HG03442 (cell line): Measurements from ENCODE around the gene RGS8.

Experiments used
- ATAC-seq: cut with Tn5 transposase; IDR thresholded peaks from one replicate; pipeline ENCODE4 v1.9.1; 2021; ENCODE audit warnings: mild to moderate bottlenecking, moderate library complexity; ENCODE audit not compliant: unreplicated experiment

RGS8 gene

GRCh38 chr1:182684116-182684828 lies at the start of gene RGS8:
Gene RGS8 (minus strand): TSS chr1:182684587. CDS start chr1:182669649, 14,938 bp downstream.
- ATAC-seq, result no peak

GRCh38 chr1:182731852-182732575 lies 47.6 kb upstream of the RGS8 start:
- no peak for ATAC-seq

GRCh38 chr1:182726912-182727311 lies 42.5 kb upstream of the RGS8 start:
- ATAC-seq, result no peak

GRCh38 chr1:182725259-182726255 lies 41.2 kb upstream of the RGS8 start:
- no peak for ATAC-seq

- no peak for ATAC-seq
Measured at GRCh38 chr1:182724215-182724614, 39.8 kb upstream of the RGS8 start.

GRCh38 chr1:182723200-182723599 lies 38.8 kb upstream of the RGS8 start:
- no peak for ATAC-seq

- ATAC-seq, result no peak
Measured at GRCh38 chr1:182721525-182721924, 37.1 kb upstream of the RGS8 start.

GRCh38 chr1:182720463-182720862 lies 36.1 kb upstream of the RGS8 start:
- ATAC-seq, result no peak

GRCh38 chr1:182719553-182719952 lies 35.2 kb upstream of the RGS8 start:
- no peak for ATAC-seq

GRCh38 chr1:182718311-182718710 lies 33.9 kb upstream of the RGS8 start:
- no peak for ATAC-seq

- no peak for ATAC-seq
Measured at GRCh38 chr1:182716740-182717720, 32.6 kb upstream of the RGS8 start.

GRCh38 chr1:182715531-182715930 lies 31.1 kb upstream of the RGS8 start:
- ATAC-seq, result no peak

- ATAC-seq, result no peak
Measured at GRCh38 chr1:182714546-182714945, 30.2 kb upstream of the RGS8 start.

GRCh38 chr1:182713939-182714338 lies 29.6 kb upstream of the RGS8 start:
- no peak for ATAC-seq

- no peak for ATAC-seq
Measured at GRCh38 chr1:182713492-182713891, 29.1 kb upstream of the RGS8 start.

- ATAC-seq, result no peak
Measured at GRCh38 chr1:182709855-182710254, 25.5 kb upstream of the RGS8 start.

- ATAC-seq, result no peak
Measured at GRCh38 chr1:182709225-182709764, 24.9 kb upstream of the RGS8 start.

GRCh38 chr1:182707122-182707521 lies 22.7 kb upstream of the RGS8 start:
- no peak for ATAC-seq

- no peak for ATAC-seq
Measured at GRCh38 chr1:182704677-182705076, 20.3 kb upstream of the RGS8 start.

GRCh38 chr1:182703539-182703938 lies 19.2 kb upstream of the RGS8 start:
- ATAC-seq, result no peak
